ENCODE results near the gene KIAA0825.

GRCh38 chr5:94646758-94647157 lies 28.4 kb upstream of the KIAA0825 start:
- TF ChIP-seq TAF1 (IDR thresholded peaks at IDR 0.05; ENCODE audit: low read depth) (no peak), CTCF (IDR thresholded peaks at IDR 0.05; ENCODE audit: poor library complexity, severe bottlenecking) (no peak), POLR2AphosphoS5 (IDR thresholded peaks at IDR 0.05) (no peak), REST (IDR thresholded peaks at IDR 0.05; ENCODE audit: borderline replicate concordance) (no peak)
